ENCODE results near the gene ACKR2.
A peak's percentile ranks its signal among the peaks of the same experiment; 100 is the strongest.

The ACKR2 gene

GRCh38 chr3:42800251-42800650, 9.0 kb upstream of the ACKR2 start:
- no peak for DNase-seq (ENCODE audit: low spot score)
- in situ Hi-C loops (cut with MboI; ENCODE audit: low sequenced_read_pairs, unreplicated experiment) = no loop called here
- TF ChIP-seq, protein P1, sequence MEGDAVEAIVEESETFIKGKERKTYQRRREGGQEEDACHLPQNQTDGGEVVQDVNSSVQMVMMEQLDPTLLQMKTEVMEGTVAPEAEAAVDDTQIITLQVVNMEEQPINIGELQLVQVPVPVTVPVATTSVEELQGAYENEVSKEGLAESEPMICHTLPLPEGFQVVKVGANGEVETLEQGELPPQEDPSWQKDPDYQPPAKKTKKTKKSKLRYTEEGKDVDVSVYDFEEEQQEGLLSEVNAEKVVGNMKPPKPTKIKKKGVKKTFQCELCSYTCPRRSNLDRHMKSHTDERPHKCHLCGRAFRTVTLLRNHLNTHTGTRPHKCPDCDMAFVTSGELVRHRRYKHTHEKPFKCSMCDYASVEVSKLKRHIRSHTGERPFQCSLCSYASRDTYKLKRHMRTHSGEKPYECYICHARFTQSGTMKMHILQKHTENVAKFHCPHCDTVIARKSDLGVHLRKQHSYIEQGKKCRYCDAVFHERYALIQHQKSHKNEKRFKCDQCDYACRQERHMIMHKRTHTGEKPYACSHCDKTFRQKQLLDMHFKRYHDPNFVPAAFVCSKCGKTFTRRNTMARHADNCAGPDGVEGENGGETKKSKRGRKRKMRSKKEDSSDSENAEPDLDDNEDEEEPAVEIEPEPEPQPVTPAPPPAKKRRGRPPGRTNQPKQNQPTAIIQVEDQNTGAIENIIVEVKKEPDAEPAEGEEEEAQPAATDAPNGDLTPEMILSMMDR (IDR thresholded peaks at IDR 0.05; ENCODE audit: borderline replicate concordance, control extremely low read depth, extremely low read depth, insufficient read depth, missing control alignments) = no peak

- TF ChIP-seq, protein P1 (IDR thresholded peaks at IDR 0.05; ENCODE audit: borderline replicate concordance, control extremely low read depth, extremely low read depth, insufficient read depth, missing control alignments) = no peak
- in situ Hi-C loops (cut with MboI; ENCODE audit: low sequenced_read_pairs, unreplicated experiment) = no loop called here
- DNase-seq (ENCODE audit: low spot score) = no peak
Measured at GRCh38 chr3:42801048-42801620, 8.1 kb upstream of the ACKR2 start.

DNA sequence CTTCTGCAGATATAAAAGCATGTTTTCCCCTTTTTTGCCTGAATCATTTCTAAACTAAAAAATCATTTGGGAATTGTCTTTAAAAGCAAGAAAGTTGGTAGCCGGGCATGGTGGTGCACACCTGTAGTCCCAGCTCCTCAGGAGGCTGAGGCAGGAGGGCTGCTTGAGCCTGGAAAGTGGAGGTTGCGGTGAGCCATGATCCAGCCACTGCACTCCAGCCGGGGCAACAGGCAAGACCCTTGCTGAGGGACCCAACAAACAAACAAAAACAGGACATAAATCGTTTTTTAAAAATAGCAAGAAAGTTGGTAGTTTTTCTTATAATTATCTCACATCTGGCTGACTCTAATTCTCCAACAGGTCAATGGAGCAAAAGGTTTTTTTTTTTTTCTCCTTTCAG, 7.5 kb upstream of the ACKR2 start:
- in situ Hi-C loops (cut with MboI; ENCODE audit: low sequenced_read_pairs, unreplicated experiment) = no loop called here
- TF ChIP-seq, protein P1 (IDR thresholded peaks at IDR 0.05; ENCODE audit: borderline replicate concordance, control extremely low read depth, extremely low read depth, insufficient read depth, missing control alignments) = no peak
- DNase-seq (ENCODE audit: low spot score) = no peak

GRCh38 chr3:42802876-42803413, 6.3 kb upstream of the ACKR2 start:
- TF ChIP-seq, protein P1 (IDR thresholded peaks at IDR 0.05; ENCODE audit: borderline replicate concordance, control extremely low read depth, extremely low read depth, insufficient read depth, missing control alignments) = no peak
- no peak for DNase-seq (ENCODE audit: low spot score)
- in situ Hi-C loops (cut with MboI; ENCODE audit: low sequenced_read_pairs, unreplicated experiment) = no loop called here

DNA sequence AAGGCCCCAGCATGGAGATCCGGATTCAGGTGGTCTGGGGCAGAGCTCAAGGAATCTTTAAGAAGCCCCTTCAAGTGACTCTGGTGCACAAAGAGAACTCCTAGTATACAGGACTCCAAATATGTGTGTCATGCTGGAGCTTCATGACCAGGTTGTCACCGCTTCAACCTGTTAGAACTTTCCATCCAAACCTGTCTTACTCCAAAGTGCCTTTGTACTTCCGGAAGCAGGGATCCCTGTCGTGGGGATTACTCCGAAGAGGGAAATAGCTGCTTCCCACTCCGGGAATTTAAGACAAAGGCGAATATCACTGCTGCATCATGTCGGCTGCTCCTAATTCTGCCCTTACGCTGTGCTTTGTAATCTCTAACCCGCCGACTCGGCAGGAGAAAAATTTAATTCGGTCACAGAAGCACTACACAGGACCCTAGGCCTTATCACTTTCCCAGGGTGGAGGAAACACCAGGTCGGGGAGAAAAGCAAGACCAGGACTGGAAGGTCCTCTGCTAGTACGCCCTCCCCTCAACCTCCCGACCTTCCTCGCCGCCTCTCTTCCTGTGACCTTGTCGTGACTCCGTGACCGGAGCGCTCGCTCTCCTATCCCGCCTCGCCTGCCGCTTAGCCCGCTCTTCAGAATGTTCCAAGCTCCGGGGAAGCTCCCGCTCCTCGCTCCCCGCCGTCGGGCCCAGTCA, 5.7 kb upstream of the ACKR2 start:
- no peak for DNase-seq (ENCODE audit: low spot score)
- TF ChIP-seq, protein P1 (IDR thresholded peaks at IDR 0.05; ENCODE audit: borderline replicate concordance, control extremely low read depth, extremely low read depth, insufficient read depth, missing control alignments) = no peak
- in situ Hi-C loops (cut with MboI; ENCODE audit: low sequenced_read_pairs, unreplicated experiment) = no loop called here

- in situ Hi-C loops (cut with MboI; ENCODE audit: low sequenced_read_pairs, unreplicated experiment) = no loop called here
- TF ChIP-seq, protein P1 (IDR thresholded peaks at IDR 0.05; ENCODE audit: borderline replicate concordance, control extremely low read depth, extremely low read depth, insufficient read depth, missing control alignments) = no peak
- peak; percentile 98 for DNase-seq (ENCODE audit: low spot score)
Measured at GRCh38 chr3:42804106-42804830, 5.0 kb upstream of the ACKR2 start, which contains the start of gene HIGD1A. Gene HIGD1A, minus strand, starts transcription at chr3:42804490. Its CDS starts 10,237 bp downstream, at chr3:42794253.

All from GM13976 (cell line).